Amygdala (tissue), 56 donors: Measurements from ENCODE around the gene ADISSP.
"Not testable (repeated sequence)": the region's sequence is repeated elsewhere in the genome, so short reads cannot be mapped to it uniquely, and the experiment has no call there.

Experiments
- DNase-seq, 56 donors: peaks; one replicate each; lab custom pipeline; 2025; lab: John Stamatoyannopoulos, UW

The ADISSP gene

DNA sequence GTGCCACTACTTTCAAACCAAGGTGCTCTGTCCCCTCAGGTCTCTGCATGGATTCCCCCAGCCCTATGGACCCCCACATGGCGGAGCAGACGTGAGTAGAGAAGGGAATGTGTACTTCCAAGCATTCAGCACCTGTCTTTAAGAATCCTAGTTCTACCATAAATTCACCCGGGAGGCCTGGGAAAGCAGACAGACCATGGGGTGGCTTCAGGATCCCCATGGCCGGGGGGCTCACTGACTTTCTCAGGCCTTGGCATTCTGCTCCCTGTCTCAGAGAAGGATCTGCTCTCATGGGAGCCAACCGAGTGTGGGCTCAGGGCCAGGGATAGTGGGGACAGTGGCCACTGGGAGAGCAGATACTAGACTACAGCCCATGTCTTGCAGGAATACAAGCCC, 30.8 kb upstream of the ADISSP start:
- peak in 11 of 56 donors; percentile 17 to 55 (median 29) for DNase-seq

DNA sequence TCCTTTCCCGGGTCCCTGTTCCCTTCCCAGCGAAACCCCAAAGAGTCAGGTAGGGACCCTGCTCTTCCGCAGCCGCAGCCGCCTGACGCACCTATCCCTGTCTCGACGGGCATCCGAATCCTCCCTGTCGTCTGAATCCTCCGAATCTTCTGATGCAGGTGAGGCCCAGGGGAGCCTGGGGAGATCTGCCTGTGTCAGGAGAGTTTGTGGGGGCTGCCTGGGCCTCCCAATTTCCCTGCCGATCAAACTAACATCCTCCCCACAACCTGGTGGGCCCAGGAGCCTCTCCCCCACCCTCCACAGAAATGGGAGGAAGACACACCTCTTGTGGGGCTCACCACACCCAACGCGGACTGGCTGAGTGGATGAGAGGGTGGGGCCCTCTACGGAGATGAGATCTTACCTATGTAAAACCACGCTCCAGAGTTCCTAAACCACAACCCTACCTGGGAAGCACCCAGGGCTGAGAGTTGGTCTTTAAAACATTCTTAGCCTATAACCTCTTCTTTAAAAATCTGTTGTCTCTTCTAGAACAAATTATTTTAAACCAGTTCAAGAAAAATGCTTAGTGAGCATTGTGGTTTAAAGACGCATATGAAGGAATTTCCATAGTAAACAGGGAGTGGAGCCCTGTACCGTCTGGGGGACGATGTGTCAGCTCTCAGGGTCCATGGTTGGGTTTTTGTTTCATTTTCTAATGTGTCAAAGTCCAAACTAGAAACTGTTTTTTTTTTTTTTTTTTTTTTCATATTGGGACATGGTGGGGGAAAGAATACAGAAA, 30.2 kb upstream of the ADISSP start:
- DNase-seq = no peak

DNA sequence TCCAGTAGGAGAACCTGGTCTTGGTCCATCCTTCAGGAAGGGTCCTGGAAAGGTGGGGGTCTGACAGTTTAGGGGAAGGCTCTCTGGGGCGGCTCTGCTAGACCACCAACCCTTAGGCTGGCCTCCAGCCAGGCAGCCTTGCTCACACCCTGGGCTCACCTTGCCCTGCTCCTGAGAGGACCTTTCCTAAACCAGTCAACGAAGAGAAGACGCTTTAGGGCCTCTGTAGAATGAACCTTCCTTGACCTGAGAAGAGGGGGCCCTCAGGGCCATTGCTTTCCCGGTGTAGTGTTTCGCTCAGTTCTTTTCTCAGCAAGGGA, 29.6 kb upstream of the ADISSP start:
- DNase-seq = no peak

DNA sequence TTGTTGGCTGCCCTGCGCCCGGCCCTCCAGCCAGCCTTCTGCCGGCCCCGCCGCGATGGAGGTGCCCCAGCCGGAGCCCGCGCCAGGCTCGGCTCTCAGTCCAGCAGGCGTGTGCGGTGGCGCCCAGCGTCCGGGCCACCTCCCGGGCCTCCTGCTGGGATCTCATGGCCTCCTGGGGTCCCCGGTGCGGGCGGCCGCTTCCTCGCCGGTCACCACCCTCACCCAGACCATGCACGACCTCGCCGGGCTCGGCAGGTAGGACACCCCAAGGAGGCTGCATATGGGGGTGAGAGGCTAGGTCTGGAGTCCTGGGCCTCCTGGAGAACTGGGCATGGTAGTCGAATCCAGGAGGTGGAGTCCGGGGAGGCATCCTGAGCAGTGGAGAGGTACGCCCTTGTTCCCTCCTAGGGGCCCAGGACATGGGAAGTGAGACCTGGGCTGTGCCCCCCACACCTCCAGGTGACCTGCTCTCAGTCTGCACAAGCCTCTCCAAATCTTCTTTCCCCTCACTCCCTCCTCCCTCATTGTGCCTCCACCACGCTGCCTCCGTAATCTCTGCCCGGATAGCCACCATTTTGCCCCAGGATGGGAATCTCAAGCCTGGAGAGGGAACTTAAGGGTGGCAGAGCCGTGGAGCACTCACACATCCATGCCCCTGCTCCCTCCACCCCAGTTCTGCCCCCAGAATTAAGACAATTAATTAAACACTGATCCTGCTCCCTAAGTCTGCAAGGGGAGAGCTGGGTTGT, 29.1 kb upstream of the ADISSP start:
- peak in 1 of 56 donors; percentile 49 for DNase-seq

DNA sequence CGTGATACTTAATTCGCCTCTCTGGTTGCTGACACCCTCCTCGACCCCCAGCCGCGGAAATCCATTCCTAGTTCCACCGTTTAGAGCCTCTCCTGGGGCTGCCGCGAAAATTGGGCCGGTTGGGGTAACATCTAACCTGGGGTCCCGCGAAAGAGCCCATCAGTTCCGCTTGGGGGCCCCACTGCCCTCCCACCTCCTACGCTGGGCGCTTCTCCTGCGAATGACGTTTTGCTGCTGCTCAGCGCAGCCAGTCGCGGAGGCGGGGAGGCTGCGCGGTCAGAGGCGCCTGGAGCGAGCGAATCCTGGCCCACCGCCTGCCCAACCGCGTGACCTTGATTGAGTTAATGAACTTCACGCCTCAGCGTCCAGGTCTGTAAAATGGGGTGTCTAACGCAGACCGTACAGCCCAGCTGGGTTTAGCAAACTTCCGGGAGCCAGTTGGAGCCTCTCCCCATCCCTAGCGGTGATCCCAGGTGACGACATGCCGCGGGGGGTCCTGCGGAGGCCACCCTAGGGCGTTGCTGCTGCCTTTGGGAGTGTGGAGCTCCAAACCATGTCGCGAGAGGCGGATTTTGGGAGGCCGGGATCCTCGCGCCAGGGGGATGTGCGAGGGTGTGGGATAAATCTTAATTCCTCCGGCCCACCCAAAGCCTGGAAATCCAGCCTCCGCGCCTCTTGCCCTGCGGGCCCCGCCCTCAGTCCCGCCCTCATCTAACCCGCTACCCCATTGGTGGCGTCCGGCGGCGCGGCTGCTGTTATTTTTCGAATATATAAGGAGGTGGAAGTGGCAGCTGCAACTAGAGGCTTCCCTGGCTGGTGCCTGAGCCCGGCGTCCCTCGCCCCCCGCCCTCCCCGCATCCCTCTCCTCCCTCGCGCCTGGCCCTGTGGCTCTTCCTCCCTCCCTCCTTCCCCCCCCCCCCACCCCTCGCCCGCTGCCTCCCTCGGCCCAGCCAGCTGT, 28.2 kb upstream of the ADISSP start, which contains the start of gene CDC25B:
TSS of gene CDC25B (plus strand) at position 800 of the 958 bp plus-strand sequence. CDS start 222 bp downstream, outside the sequence.
- peak in 55 of 56 donors; percentile 66 to 97 (median 91) for DNase-seq

DNA sequence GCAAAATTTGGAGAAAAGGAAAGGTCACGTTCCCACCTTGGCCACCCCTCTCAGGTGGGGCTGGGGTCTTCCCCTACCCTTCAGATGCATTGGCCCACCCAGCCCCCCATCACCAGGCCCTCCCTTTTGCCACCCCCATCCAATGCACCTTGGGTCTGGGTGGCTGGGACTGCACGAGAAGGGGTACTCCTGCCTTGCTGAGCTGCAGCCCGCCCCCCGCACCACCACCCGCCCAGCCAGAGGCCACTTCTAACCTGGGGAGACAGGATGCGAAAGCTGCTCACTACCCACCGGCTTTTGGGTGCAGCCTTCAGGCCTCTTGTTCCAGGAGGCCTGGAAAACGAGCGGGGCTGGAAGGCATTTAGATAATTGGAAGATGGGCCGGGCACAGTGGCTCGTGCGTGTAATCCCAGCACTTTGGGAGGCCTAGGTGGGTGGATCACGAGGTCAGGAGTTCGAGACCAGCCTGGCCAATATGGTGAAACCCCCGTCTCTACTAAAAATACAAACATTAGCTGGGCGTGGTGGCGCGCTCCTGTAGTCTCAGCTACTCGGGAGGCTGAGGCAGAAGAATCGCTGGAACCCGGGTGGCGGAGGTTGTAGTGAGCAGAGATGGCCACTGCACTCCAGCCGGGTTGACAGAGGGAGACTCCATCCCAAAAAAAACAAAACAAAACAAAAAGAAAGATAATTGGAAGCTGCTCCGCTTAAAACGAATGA, 27.3 kb upstream of the ADISSP start:
- no peak for DNase-seq

DNA sequence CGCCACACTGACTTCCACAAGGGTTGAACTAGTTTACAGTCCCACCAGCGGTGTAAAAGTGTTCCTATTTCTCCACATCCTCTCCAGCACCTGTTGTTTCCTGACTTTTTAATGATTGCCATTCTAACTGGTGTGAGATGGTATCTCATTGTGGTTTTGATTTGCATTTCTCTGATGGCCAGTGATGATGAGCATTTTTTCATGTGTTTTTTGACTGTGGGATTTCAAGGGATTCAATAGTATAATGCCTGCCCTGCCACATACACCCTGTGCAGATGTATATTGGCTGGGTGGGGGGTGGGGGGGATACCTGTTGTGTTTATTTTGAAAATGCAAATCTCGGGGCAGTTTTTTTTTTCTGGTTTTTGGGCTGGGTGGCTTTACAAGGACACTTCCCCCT, 26.6 kb upstream of the ADISSP start:
- not testable (repeated sequence) for DNase-seq

DNA sequence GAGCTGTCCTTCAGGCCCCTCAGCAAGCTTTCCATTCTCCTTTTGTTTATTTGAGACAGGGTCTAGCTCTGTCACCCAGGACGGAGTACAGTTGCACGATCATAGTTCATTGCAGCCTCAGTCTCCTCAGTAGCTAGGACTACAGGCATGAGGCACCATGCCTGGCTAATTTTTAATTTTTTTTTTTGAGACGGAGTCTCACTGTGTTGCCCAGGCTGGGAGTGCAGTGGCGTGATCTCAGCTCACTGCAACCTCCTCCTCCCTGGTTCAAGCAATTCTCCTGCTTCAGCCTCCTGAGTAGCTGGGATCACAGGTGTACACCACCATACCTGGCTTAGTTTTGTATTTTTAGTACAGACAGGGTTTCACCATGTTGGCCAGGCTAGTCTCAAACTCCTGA, 21.6 kb upstream of the ADISSP start:
- DNase-seq = not testable (repeated sequence)

DNA sequence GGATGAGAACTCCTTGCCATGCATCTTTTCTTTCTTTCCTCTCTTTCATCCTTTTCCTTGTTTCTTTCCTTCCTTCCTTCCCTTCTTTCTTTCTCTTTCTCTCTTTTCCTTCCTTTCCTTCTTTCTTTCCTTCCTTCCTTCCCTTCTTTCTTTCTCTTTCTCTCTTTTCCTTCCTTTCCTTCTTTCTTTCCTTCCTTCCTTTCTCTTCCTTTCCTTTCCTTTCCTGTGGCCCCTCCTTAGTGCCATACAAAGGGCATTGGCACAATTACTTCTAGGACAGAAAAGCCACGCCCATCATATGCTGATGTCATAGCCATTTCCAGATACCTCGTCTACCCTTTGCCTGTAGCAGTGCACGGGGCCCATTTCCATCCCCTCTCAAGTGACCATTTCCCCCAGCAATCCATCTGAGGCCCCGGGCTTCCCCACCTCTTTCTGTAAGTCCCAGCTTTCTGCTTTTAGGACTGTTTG, 21.2 kb upstream of the ADISSP start:
- DNase-seq = no peak

DNA sequence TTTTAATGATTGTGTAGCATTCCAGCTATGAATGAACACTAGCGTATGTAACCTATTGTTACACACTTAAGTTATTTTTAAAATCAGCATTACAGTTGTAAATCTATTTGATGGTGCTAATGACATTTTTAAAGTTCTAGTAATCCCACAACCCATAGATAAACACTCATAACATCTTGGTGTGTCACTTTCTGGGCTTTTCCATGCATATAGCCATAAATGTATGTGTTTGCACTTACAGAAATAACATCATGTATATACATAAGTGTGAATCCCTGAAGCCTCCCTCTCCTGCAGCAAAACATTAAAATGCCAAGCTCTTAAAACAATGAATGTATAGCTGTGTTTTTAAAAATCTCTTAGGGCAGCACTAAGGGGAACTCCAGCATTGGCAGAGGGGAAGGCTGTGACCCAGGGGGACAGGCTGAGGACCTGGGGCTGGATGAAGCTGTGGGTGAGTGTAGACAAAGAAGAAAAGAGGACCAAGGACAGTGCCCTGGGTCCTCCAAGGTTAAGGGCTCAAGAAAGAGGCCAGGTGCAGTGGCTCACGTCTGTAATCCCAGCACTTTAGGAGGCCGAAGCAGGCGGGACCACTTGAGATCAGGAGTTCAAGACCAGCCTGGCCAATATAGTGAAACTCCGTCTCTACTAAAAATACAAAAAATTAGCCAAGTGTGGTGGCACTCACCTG, 19.9 kb upstream of the ADISSP start:
- no peak for DNase-seq

DNA sequence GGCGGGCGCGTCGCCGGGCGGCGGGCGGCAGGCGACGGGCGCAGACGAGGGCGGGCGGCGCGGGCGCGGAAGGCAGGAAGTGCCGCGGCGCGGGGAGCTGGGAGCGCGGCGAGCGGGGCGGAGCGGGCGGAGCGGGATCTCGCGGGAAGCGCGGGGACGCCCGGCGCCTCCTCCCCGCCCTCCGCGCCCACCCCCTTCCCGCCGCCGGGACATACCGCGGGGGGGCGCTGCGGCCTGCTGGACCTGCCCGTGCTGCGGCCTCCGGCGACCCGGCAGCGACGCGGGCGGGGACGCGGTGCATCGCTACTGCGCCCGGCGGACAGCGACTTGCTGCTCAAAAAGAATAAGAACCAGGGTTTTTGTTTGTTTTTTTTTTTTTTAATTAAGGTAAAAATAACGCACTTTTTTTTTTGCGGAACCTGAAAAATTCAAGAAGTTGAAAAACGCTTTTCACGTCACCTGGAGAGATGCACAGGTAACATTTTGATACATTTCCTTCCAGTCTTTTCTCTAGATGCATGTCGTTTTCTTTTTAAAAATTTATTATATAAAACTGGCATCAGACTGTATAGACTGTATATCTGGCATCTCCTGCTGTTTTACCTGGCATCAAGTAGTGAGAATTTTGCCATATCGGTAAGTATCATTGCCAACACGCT, 19.2 kb upstream of the ADISSP start, which contains the start of gene CENPB:
TSS of gene CENPB (minus strand) at position 76 of the 659 bp plus-strand sequence. CDS start 257 bp downstream, outside the sequence.
- DNase-seq = peak in 54 of 56 donors; percentile 25 to 93 (median 72)

DNA sequence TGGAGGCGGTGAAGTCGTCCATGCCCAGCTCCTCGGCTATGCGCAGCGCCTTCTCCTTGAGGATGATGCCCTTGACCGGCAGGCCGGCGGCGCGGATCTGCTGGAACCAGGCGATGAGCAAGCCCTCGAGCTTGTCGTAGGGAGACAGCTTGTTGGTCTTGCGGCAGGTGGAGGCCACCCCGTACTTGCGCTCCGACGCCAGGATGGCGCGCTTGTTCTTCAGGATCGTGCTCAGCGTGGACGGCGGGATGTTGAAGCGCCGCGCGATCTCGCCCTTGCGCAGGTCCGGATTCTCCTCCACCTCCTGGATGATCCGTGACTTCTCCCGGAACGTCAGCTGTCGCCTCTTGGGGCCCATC, 18.6 kb upstream of the ADISSP start:
- peak in 15 of 56 donors; percentile 21 to 44 (median 33) for DNase-seq

DNA sequence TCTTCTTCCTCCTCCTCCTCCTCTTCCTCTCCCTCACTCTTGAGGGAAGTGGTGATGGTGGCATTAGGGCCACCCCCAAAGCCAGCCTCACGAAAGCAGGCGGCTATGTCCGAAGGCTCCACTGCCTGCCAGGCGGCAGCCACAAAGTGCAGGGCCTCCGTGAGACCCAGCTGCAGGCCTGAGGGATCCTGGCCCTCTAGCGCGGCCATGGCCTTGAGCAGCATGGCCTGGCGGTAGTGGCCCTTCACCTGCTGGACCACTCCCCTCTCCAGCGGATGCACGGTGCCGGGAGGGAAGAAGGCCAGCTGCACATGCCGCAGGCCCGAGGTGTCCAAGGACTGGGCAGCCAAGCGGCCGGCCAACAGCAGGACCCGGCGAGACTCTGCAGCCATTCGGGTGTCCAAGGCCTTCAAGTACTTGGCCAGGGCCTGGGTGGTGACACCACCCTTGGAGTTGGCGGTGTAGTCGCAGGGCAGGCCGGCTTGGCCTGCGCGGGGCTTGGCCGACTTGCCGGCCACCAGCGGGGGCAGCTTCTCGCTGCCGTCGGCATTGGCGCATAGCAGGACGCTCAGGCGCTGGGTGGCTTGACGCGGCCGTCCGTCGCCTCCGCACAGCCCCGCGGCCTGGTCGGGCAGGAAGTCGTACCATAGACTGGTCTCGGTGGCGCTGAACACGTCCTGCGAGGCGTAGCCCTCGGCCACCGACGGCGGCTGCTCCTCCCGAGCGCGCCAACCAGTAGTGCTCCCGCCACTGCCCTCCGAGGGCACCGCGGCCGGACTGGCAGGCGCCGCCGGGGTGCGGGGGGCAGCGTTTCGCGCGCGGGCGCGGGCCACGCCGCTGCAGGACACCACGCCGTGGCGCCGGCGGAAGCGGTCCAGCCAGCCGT, 17.9 kb upstream of the ADISSP start:
- peak in 1 of 56 donors; percentile 26 for DNase-seq

DNA sequence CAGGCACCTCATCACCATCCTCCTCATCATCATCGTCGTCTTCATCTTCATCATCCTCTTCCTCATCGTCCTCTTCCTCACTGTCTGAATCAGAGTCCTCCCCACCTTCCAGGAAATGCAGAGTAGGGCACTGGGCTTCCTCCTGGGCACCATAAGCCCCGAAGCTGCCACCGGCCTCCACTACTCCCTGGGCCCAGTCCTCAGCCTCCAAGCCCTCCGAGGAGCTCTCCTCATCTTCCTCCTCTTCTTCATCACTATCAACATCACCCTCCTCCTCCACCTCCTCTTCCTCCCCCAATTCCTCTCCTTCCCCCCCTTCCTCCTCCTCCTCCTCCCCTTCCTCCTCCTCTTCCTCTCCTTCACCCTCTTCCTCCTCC, 17.3 kb upstream of the ADISSP start:
- DNase-seq = no peak

DNA sequence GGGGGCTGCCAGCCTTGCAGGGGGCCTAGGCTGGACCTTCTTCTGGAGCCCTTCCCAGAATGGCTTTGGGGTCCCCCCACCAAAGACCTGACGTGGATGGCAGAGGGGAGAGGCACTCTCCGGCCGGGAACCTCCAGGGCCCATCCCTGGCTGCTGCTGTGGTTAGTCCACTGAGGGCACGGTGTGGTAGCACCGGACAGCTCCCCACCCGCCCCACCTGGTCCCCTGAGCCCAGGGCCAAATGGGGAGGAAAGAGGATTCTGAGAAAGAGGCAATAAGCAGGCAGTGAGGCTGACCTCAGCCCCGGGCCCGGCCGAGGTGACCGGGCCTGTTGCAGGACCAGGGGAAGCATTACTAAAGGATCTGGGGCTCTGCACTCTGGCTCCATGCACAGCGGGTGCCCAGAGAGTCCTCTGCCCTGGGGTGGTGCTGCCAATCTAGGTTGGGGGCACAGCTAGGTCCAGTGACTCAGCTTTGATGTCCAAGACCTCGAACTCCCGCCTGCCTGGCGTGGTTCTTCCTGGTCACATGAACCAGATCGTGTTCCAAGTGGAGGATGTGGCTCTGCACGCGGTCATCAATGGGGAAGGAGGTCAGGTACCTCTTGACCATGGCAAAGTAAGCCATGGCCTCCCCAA, 16.8 kb upstream of the ADISSP start:
- DNase-seq = no peak

DNA sequence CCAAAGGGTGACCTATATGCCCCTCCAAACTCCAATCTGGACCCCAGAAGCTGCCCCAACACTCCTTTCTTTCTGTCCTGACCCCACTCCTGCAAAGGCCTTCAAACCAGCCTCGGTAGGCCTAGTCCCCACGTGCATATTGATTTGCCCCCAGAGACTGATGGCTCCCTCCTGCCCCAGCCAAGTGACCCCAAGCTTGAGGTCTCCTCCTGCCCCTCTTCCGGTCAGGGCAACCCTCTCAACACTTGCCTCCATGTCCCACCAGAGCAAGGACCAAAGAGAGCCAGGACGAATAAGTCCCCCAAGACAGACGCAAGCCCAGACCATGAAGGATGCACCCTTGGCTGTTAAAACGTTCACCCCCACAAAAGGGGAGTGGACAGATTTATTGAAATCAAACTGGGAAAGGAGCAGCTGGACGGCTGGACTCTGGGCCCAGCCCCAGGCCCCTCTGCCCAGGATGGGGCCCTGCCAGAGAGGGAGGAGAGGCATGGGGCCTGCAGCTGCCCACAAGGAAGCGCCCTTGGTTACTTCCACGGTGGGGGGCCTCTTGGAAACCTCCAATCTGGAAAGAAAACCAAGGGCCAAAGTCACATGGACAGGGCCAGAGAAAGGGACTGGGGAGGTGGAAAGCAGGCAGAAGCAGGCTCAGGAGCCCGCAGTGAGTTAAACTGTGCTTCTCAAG, 16.1 kb upstream of the ADISSP start:
- no peak for DNase-seq

DNA sequence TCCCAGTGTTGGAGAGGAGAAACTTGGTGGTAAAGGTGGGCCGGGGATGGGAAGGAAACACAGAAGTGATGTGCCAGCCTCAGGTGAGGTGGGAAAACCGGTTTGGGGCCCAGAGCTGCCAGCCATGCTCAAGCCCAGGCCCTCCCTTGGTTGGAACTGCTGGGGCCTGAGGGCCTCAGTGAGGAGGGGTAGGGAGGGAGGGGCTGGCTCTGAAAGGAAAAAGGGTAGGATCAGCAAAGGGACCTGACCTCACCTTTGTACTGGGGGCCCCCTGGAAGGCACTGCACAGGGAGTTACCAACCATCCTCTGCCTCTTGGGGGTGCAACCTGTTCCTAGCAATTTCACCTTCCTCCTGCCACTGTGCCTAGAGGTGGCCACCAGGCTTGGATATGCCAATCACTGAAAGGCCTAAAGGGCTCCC, 15.5 kb upstream of the ADISSP start:
- no peak for DNase-seq
